ENCODE results near the gene ENTPD6. TPM values are rescaled to one million over a fixed set of nuclear protein-coding genes. Genes with fewer than 3 reads are reported as not detected.
"Not testable (repeated sequence)": the region's sequence is repeated elsewhere in the genome, so short reads cannot be mapped to it uniquely, and the experiment has no call there.

ENTPD6 gene
- total RNA-seq, 1 donor from 2014 or later: 27.9 TPM

- DNase-seq: no peak
Measured at GRCh38 chr20:25223765-25224720, 28.5 kb downstream of the ENTPD6 start.

GRCh38 chr20:25224941-25225340 lies 29.4 kb downstream of the ENTPD6 start:
- DNase-seq: no peak

GRCh38 chr20:25225642-25226432 lies 30.3 kb downstream of the ENTPD6 start:
- DNase-seq: no peak

GRCh38 chr20:25226433-25227316 lies 31.2 kb downstream of the ENTPD6 start:
- DNase-seq: peak; percentile 57

DNA sequence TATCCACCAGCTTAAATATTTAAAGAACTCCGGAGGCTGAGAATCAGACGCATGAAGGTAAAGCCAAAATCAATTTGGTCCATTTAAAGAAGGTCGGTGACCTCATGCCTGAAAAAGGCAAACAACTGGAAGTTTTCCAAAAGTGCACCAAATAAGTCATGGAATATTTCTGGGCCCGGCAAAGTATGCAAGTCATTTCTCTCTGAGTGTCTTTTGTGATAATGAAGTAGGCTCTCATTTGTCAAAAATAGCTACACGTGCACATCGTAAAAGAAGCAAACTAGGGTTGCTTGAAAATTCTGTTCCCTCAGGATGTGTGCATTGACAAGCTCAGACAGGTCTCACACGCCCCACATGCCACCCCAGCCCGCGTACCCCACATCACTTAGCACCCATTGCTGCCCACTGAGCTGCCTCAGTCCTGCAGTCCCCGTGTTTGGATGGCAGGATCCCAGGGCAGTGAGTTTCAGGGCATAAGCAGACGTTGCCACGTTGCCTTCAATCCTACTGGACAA lies 31.9 kb downstream of the ENTPD6 start:
- no peak for DNase-seq

DNA sequence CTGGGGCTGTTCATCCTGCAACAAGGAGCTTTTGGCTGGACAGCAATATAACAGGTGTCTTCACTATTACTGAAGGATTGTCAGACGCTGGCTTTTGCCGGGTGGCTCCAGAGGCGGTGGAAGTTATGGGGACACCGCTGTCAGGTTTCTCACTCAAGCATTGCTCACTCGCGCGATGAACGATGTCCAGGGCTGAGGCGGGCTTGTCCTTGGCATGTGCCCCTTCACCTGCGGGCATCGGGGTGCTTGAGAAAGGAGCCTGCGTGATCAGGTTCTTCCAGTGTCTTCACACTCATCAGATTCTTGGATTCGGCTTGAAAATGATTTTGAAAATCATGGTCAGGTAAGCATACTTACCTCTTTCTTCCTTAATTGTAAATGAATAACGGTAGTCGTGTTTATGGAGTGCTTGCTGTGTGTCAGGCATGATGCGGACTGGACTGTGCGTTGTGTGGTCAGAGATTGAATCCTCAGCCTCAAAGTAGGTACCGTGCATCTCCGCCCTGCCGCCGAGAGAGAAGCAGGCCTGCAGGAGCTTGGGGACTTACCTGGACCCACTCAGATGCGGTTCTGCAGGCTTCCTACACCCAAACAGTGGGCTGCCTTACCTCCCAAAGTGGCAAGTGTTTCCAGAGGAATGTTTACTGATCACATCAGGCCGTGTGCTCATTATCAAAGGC lies 34.1 kb downstream of the ENTPD6 start:
- no peak for DNase-seq

- DNase-seq: no peak
Measured at GRCh38 chr20:25230166-25230831, 34.8 kb downstream of the ENTPD6 start.

- DNase-seq: peak; percentile 36
Measured at GRCh38 chr20:25233016-25233772, 37.7 kb downstream of the ENTPD6 start.

DNA sequence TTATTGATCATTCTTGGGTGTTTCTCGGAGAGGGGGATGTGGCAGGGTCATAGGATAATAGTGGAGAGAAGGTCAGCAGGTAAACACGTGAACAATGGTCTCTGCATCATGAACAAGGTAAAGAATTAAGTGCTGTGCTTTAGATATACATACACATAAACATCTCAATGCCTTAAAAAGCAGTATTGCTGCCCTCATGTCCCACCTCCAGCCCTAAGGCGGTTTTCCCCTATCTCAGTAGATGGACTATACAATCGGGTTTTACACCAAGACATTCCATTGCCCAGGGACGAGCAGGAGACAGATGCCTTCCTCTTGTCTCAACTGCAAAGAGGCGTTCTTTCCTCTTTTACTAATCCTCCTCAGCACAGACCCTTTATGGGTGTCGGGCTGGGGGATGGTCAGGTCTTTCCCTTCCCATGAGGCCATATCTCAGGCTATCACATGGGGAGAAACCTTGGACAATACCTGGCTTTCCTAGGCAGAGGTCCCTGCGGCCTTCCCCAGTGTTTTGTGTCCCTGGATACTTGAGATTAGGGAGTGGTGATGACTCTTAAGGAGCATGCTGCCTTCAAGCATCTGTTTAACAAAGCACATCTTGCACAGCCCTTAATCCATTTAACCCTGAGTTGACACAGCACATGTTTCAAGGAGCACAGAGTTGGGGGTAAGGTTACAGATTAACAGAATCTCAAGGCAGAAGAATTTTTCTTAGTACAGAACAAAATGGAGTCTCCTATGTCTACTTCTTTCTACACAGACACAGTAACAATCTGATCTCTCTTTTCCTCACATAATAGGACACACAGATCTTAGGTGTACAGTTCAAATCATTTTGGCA lies 38.7 kb downstream of the ENTPD6 start:
- not testable (repeated sequence) for DNase-seq

- no peak for DNase-seq
Measured at GRCh38 chr20:25236450-25237304, 41.2 kb downstream of the ENTPD6 start.

DNA sequence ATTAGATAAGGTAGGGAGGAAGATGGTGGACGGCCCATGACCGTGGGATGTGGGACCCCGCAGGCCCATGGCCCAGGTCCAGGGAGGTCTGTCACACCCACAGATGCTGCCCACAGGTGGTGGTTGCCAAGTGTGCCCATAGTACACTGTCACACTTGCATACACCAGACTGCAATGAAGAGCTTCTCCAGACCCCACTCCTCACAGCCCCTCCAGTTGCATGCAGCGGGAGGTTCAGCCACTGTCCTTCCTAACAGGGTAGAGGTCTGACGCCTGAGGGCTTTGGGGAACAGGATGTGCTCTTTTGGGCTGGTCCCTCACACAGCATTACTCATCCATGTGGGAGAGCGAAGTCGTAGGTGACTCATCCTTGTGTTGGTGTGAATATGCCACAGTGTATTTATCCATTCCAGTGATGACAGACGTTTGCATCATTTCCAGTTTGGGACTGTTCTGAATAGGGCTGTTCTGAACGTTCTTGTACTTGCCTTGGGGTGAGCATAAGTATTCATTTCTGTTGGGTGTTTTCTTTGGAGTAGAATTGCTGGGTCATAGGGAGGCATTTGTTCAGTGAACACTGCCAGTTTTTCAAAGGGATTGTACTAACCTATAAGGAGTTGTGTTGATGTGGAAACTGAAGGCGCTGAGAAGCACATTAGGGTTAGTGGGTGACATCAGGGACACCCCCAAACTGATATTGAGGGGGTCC lies 42.3 kb downstream of the ENTPD6 start:
- peak; percentile 48 for DNase-seq

- peak; percentile 27 for DNase-seq
Measured at GRCh38 chr20:25238319-25239037, 43.0 kb downstream of the ENTPD6 start.

DNA sequence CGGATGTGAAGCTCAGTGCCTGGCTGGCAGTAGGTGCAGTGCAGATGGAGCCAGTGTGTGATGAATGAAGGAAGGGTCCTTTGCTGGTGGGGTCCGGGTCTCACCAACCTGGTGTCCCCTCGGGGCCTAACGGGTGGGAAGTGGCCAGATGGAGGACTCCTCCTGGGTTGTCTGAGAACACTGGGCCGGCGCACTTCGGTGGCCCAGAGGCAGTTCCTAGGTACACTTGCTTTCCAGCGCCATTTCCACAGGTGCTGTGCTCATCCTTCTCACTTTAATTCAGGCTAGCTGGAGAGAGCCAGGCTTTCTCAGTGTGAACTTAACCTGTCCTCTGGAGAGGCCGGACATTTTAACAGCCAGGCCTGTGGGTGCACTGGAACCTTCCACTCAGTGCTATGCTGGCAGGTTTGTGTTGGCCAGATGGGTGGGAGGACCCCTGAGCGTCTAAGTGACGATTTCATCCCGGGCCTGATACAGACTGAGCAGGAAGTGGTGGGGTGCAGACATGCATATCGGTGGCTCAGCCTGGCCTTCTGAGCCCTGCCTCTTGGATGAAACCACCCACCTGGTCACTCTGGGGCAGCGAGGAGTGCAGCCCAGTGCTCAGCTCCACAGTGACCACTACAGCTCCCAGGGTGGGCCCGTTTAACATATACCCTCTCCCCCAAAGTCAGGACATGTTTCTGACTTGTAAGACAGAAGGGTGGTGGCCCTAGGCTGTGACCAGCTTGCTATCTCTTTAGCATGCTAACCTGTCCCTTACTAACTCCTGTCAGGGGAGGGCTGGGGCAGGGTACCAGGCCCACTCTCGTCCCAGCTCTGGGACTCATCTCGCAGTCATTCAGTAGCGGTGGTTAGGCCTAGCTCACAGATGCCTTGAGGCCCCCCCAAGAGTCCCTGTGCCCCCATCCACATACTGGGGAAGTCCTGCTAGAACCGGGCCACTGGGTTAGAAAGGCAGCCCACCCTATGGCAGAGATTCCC lies 44.2 kb downstream of the ENTPD6 start:
- no peak for DNase-seq

- DNase-seq: not testable (repeated sequence)
Measured at GRCh38 chr20:25240851-25241658, 45.5 kb downstream of the ENTPD6 start.

GRCh38 chr20:25241659-25241955 lies 46.1 kb downstream of the ENTPD6 start:
- not testable (repeated sequence) for DNase-seq
